HS-5 (cell line): Measurements from ENCODE around the gene DOCK10.

Source experiments
- DNase-seq: peaks from one replicate; pipeline ENCODE4 v3.0.0-alpha.2; 2012; ENCODE audit warnings: low read depth

The DOCK10 gene

GRCh38 chr2:225011585-225011984, 30.7 kb downstream of the DOCK10 start:
- no peak for DNase-seq

- peak; percentile 92 for DNase-seq
These were observed 31.5 kb downstream of the DOCK10 start for GRCh38 chr2:225010804-225011203.

- DNase-seq = no peak
These were observed 32.5 kb downstream of the DOCK10 start for GRCh38 chr2:225009768-225010167.

- no peak for DNase-seq
These were observed 33.3 kb downstream of the DOCK10 start for GRCh38 chr2:225008935-225009334.

- no peak for DNase-seq
These were observed 34.0 kb downstream of the DOCK10 start for GRCh38 chr2:225008179-225008856.

- DNase-seq = no peak
These were observed 35.5 kb downstream of the DOCK10 start for GRCh38 chr2:225006730-225007129.

- no peak for DNase-seq
These were observed 37.7 kb downstream of the DOCK10 start for GRCh38 chr2:225004597-225004996.

- DNase-seq = no peak
These were observed 39.6 kb downstream of the DOCK10 start for GRCh38 chr2:225002656-225003045.

- no peak for DNase-seq
These were observed 40.1 kb downstream of the DOCK10 start for GRCh38 chr2:225002039-225002655.

- DNase-seq = no peak
These were observed 42.5 kb downstream of the DOCK10 start for GRCh38 chr2:224999754-225000153.

GRCh38 chr2:224999321-224999720, 42.9 kb downstream of the DOCK10 start:
- DNase-seq = no peak

GRCh38 chr2:224997802-224998201, 44.5 kb downstream of the DOCK10 start:
- no peak for DNase-seq

- no peak for DNase-seq
These were observed 46.8 kb downstream of the DOCK10 start for GRCh38 chr2:224995419-224995818.

GRCh38 chr2:224994242-224994823, 47.9 kb downstream of the DOCK10 start:
- no peak for DNase-seq

GRCh38 chr2:224990710-224991109, 51.6 kb downstream of the DOCK10 start:
- DNase-seq = no peak

- DNase-seq = no peak
These were observed 54.5 kb downstream of the DOCK10 start for GRCh38 chr2:224987733-224988132.

GRCh38 chr2:224986477-224986876, 55.8 kb downstream of the DOCK10 start:
- no peak for DNase-seq

GRCh38 chr2:224984637-224985036, 57.6 kb downstream of the DOCK10 start:
- DNase-seq = no peak

- DNase-seq = no peak
These were observed 58.3 kb downstream of the DOCK10 start for GRCh38 chr2:224983712-224984554.

GRCh38 chr2:224982910-224983711, 59.2 kb downstream of the DOCK10 start:
- DNase-seq = no peak

- DNase-seq = no peak
These were observed 60.0 kb downstream of the DOCK10 start for GRCh38 chr2:224982226-224982625.
